HFF-Myc (cell line): ENCODE data around the gene SRGAP3.

Source experiments
- DNase-seq: peaks from one replicate; pipeline ENCODE4 v3.0.0-alpha.2; 2011; ENCODE audit warnings: low read depth; ENCODE audit errors: extremely low read depth
- H3K4me3 ChIP-seq: replicated peaks from 2 replicates; pipeline ENCODE4 v1.5.1; 2011; ENCODE audit warnings: low read depth, mild to moderate bottlenecking, control low read depth, low read length
- CTCF ChIP-seq: IDR thresholded peaks from 2 replicates; pipeline ENCODE4 v1.5.1; 2012; ENCODE audit warnings: mild to moderate bottlenecking, low read depth, low read length, control low read depth; ENCODE audit errors: missing control alignments

Gene SRGAP3

GRCh38 chr3:9238276-9238675 is 11.2 kb downstream of the SRGAP3 start:
- H3K4me3 ChIP-seq: no peak overlapping the region
- no peak for DNase-seq
- no peak for TF ChIP-seq CTCF

- no peak for DNase-seq
- H3K4me3 ChIP-seq: no peak overlapping the region
- no peak for TF ChIP-seq CTCF
Observed at GRCh38 chr3:9233814-9234600, 15.4 kb downstream of the SRGAP3 start.

GRCh38 chr3:9233101-9233500 is 16.3 kb downstream of the SRGAP3 start:
- no peak for DNase-seq
- no peak for TF ChIP-seq CTCF
- H3K4me3 ChIP-seq: no peak overlapping the region

- no peak for DNase-seq
- H3K4me3 ChIP-seq: no peak overlapping the region
- no peak for TF ChIP-seq CTCF
Observed at GRCh38 chr3:9231937-9232336, 17.5 kb downstream of the SRGAP3 start.

- no peak for DNase-seq
- no peak for TF ChIP-seq CTCF
- H3K4me3 ChIP-seq: no peak overlapping the region
Observed at GRCh38 chr3:9231471-9231870, 18.0 kb downstream of the SRGAP3 start.

GRCh38 chr3:9231006-9231405 is 18.4 kb downstream of the SRGAP3 start:
- TF ChIP-seq CTCF: no peak
- no peak overlapping the region for H3K4me3 ChIP-seq
- DNase-seq: no peak

GRCh38 chr3:9230596-9230995 is 18.9 kb downstream of the SRGAP3 start:
- TF ChIP-seq CTCF: no peak
- DNase-seq: no peak
- no peak overlapping the region for H3K4me3 ChIP-seq
